ENCODE data around the gene IL23A. TPM values are rescaled to one million over a fixed set of nuclear protein-coding genes. Genes with fewer than 3 reads are reported as not detected.
"Not testable (repeated sequence)": the region's sequence is repeated elsewhere in the genome, so short reads cannot be mapped to it uniquely, and the experiment has no call there.

The IL23A gene
- total and polyA plus RNA-seq, 8 donors = 0.69 to 1.3 (median 1.0) TPM

GRCh38 chr12:56337753-56338251, 882 bp upstream of the IL23A start:
- intact Hi-C loops (cut with DNase I) = no loop called here
- peaks cover 0 to 19% of the 10 kb centered on the region in 2 donors for H3K36me3 ChIP-seq
- no peak overlapping the region for H3K4me3 ChIP-seq
- H3K27me3 ChIP-seq = no peaks in the 10 kb centered on the region
- DNase-seq (no peak), ATAC-seq (no peak)
- H3K27ac ChIP-seq = peak overlapping the region in 1 of 2 donors; percentile 67
- H3K9me3 ChIP-seq = no peaks in the 10 kb centered on the region
- TF ChIP-seq, protein P1, sequence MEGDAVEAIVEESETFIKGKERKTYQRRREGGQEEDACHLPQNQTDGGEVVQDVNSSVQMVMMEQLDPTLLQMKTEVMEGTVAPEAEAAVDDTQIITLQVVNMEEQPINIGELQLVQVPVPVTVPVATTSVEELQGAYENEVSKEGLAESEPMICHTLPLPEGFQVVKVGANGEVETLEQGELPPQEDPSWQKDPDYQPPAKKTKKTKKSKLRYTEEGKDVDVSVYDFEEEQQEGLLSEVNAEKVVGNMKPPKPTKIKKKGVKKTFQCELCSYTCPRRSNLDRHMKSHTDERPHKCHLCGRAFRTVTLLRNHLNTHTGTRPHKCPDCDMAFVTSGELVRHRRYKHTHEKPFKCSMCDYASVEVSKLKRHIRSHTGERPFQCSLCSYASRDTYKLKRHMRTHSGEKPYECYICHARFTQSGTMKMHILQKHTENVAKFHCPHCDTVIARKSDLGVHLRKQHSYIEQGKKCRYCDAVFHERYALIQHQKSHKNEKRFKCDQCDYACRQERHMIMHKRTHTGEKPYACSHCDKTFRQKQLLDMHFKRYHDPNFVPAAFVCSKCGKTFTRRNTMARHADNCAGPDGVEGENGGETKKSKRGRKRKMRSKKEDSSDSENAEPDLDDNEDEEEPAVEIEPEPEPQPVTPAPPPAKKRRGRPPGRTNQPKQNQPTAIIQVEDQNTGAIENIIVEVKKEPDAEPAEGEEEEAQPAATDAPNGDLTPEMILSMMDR (IDR thresholded peaks at IDR 0.05) = no peak
- peaks cover 0 to 47% of the 10 kb centered on the region in 2 donors for H3K4me1 ChIP-seq

GRCh38 chr12:56339158-56339422, 406 bp downstream of the IL23A start:
- TF ChIP-seq, protein P1 (IDR thresholded peaks at IDR 0.05) = no peak
- ATAC-seq (no peak), DNase-seq (no peak)
- H3K27me3 ChIP-seq = no peaks in the 10 kb centered on the region
- no peaks in the 10 kb centered on the region for H3K9me3 ChIP-seq
- peaks cover 0 to 40% of the 10 kb centered on the region in 2 donors for H3K4me1 ChIP-seq
- intact Hi-C loops (cut with DNase I) = no loop called here
- peaks cover 0 to 32% of the 10 kb centered on the region in 2 donors for H3K36me3 ChIP-seq
- no peak overlapping the region for H3K4me3 ChIP-seq
- H3K27ac ChIP-seq = peak overlapping the region in 1 of 2 donors; percentile 67

- DNase-seq (no peak), ATAC-seq (no peak)
- Histone ChIP-seq H3K27ac (no peak overlapping the region), H3K9me3 (no peaks in the 10 kb centered on the region), H3K4me3 (no peak overlapping the region), H3K36me3 (peaks cover 0 to 57% of the 10 kb centered on the region in 2 donors), H3K27me3 (no peaks in the 10 kb centered on the region), H3K4me1 (peaks cover 0 to 32% of the 10 kb centered on the region in 2 donors)
- TF ChIP-seq, protein P1 (IDR thresholded peaks at IDR 0.05) = no peak
- intact Hi-C loops (cut with DNase I) = no loop called here
These were observed 2.9 kb downstream of the IL23A start for GRCh38 chr12:56341616-56342015.

DNA sequence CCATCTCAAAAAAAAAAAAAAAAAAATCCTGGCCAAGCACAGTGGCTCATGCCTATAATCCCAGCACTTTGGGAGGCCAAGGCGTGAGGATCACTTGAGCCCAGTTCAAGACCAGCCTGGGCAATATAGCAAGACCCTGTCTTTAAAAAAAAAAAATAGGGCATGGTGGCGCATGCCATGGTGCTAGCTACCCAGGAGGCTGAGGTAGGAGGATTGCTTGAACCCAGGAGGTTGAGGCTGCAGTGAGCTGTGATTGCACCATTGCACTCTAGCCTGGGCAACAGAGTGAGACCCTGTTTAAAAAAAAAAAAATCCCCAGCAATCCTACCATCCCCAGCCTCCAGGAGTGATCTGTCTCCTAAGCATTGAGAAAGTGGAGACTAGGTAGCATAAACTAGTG, 3.6 kb downstream of the IL23A start:
- H3K4me3 ChIP-seq; H3K27ac ChIP-seq; intact Hi-C loops (cut with DNase I); ATAC-seq; H3K27me3 ChIP-seq; H3K9me3 ChIP-seq; DNase-seq: not testable (repeated sequence)
- H3K36me3 ChIP-seq = peaks cover 0 to 64% of the 10 kb centered on the region in 2 donors
- peaks cover 0 to 29% of the 10 kb centered on the region in 2 donors for H3K4me1 ChIP-seq

GRCh38 chr12:56346675-56347074, 8.0 kb downstream of the IL23A start:
- H3K9me3 ChIP-seq = no peaks in the 10 kb centered on the region
- no peaks in the 10 kb centered on the region for H3K27me3 ChIP-seq
- H3K36me3 ChIP-seq = peaks cover 3 to 100% of the 10 kb centered on the region in 2 donors
- no peak overlapping the region for H3K27ac ChIP-seq
- H3K4me3 ChIP-seq = no peak overlapping the region
- ATAC-seq = no peak
- TF ChIP-seq, protein P1 (IDR thresholded peaks at IDR 0.05) = no peak
- no peak for DNase-seq
- no peaks in the 10 kb centered on the region for H3K4me1 ChIP-seq
- intact Hi-C loops (cut with DNase I) = no loop called here

DNA sequence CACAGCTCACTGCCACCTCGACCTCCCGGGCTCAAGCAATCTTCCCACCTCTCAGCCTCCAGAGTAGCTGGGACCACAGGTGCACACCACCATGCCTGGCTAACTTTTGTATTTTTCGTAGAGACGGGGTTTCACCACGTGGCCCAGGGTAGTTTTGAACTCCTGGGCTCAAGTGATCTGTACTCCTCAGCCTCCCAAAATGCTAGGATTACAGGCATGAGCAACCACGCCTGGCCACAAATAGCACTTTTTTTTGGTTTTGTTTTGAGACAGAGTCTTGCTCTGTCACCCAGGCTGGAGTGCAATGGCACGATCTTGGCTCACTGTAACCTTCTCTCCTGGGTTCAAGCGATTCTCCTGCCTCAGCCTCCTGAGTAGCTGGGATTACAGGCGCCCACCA, 8.6 kb downstream of the IL23A start:
- intact Hi-C loops (cut with DNase I); ATAC-seq; DNase-seq: not testable (repeated sequence)

More for the DNA sequence above, 8.6 kb downstream of the IL23A start:
- not testable (repeated sequence) for H3K4me3 ChIP-seq, H3K4me1 ChIP-seq, H3K9me3 ChIP-seq, H3K27ac ChIP-seq, H3K27me3 ChIP-seq
- peaks cover 3 to 100% of the 10 kb centered on the region in 2 donors for H3K36me3 ChIP-seq
